SK-N-SH (cell line): ENCODE measurements around the gene PGM5. TPM values are rescaled to one million over a fixed set of nuclear protein-coding genes. Genes with fewer than 3 reads are reported as not detected.

Source experiments
- CTCF ChIA-PET: fragments of 300-600, 350-600 bp; formaldehyde crosslinking; extraction: SDS; loops from one replicate; lab custom pipeline; 2021; lab: Yijun Ruan, JAX
- POLR2A ChIA-PET: fragments of 350-600 bp; sonication (Branson Sonifier 250); formaldehyde crosslinking; extraction: SDS; loops from one replicate; lab custom pipeline; 2020; ENCODE audit warnings: antibody characterized with exemption, inconsistent platforms; lab: Yijun Ruan, JAX
- DNase-seq: peaks from one replicate; pipeline ENCODE4 v3.0.0; 2012
- H2AFZ ChIP-seq: fragments of 200-600 bp; sonication (generic); 2 replicates; pipeline ENCODE4 v1.8.1; 2016; ENCODE audit warnings: antibody characterized with exemption, mild to moderate bottlenecking, low read depth
- H3F3A ChIP-seq: fragments of 200-600 bp; sonication (generic); replicated peaks from 2 replicates; pipeline ENCODE3; 2016; ENCODE audit warnings: antibody characterized with exemption, mild to moderate bottlenecking; ENCODE audit not compliant: insufficient read depth
- H3K27ac ChIP-seq, 2 experiments: fragments of 200-500 bp in 1 of 2; fragments of 200-600 bp in 1 of 2; sonication (Bioruptor generic) in 1 of 2; sonication (generic), shearing (Covaris generic) in 1 of 2; 2 replicates each; pipeline versions ENCODE4 v1.5.1 to v1.6.1; 2014 to 2016; ENCODE audit warnings: low read depth in 2 of 2, inconsistent platforms in 1 of 2, low read length in 1 of 2, mild to moderate bottlenecking in 1 of 2, mixed read lengths in 1 of 2
- H3K27me3 ChIP-seq: fragments of 200-600 bp; sonication (generic), shearing (Covaris generic); 2 replicates; pipeline ENCODE4 v1.6.1; 2016; ENCODE audit warnings: mixed run types; ENCODE audit not compliant: insufficient read depth
- H3K36me3 ChIP-seq, 2 experiments: fragments of 200-500 bp in 1 of 2; fragments of 200-600 bp in 1 of 2; sonication (Bioruptor generic) in 1 of 2; sonication (generic) in 1 of 2; replicated peaks in 1 of 2; 2 replicates each; pipeline versions ENCODE3 to v1.5.1; 2014 to 2016; ENCODE audit warnings: low read length in 1 of 2, mild to moderate bottlenecking in 1 of 2; ENCODE audit not compliant: insufficient read depth in 2 of 2, control insufficient read depth in 1 of 2
- H3K4me1 ChIP-seq, 2 experiments: fragments of 200-500 bp in 1 of 2; fragments of 200-600 bp in 1 of 2; sonication (Bioruptor generic) in 1 of 2; sonication (generic), shearing (Covaris generic) in 1 of 2; 2 replicates each; pipeline versions ENCODE4 v1.5.1 to v1.6.1; 2014 to 2016; ENCODE audit warnings: low read depth in 1 of 2, low read length in 1 of 2, mixed run types in 1 of 2; ENCODE audit not compliant: insufficient read depth in 2 of 2, control insufficient read depth in 1 of 2
- H3K4me2 ChIP-seq: fragments of 200-600 bp; sonication (generic), shearing (Covaris generic); 2 replicates; pipeline ENCODE4 v1.6.1; 2017; ENCODE audit warnings: mixed run types
- H3K4me3 ChIP-seq, 2 experiments: fragments of 200-500 bp in 1 of 2; fragments of 200-600 bp in 1 of 2; sonication (Bioruptor generic) in 1 of 2; sonication (generic), shearing (Covaris generic) in 1 of 2; 2 replicates each; pipeline versions ENCODE4 v1.5.1 to v1.8.1; 2014 to 2016; ENCODE audit warnings: low read depth in 2 of 2, inconsistent platforms in 1 of 2, low read length in 1 of 2, mild to moderate bottlenecking in 1 of 2, mixed read lengths in 1 of 2, moderate library complexity in 1 of 2
- H3K79me2 ChIP-seq: fragments of 200-600 bp; sonication (generic); 2 replicates; pipeline ENCODE4 v1.8.1; 2017; ENCODE audit warnings: mild to moderate bottlenecking; ENCODE audit not compliant: insufficient read depth
- H3K9ac ChIP-seq: fragments of 200-600 bp; sonication (generic); 2 replicates; pipeline ENCODE4 v1.6.1; 2017; ENCODE audit warnings: mixed run types
- H3K9me2 ChIP-seq: fragments of 200-600 bp; sonication (generic); 2 replicates; pipeline ENCODE4 v1.6.1; 2017; ENCODE audit warnings: mixed run types
- H3K9me3 ChIP-seq: fragments of 200-600 bp; sonication (generic); 2 replicates; pipeline ENCODE4 v1.6.1; 2017; ENCODE audit warnings: mixed run types, mild to moderate bottlenecking, moderate library complexity
- H4K20me1 ChIP-seq: fragments of 200-600 bp; sonication (generic); 2 replicates; pipeline ENCODE4 v1.6.1; 2017; ENCODE audit warnings: mild to moderate bottlenecking, mixed run types; ENCODE audit not compliant: insufficient read depth
- CTCF ChIP-seq: fragments of 200-600 bp; sonication (generic); IDR thresholded peaks from 2 replicates; pipeline ENCODE4 v1.6.1; 2017; ENCODE audit warnings: antibody characterized with exemption, mild to moderate bottlenecking, moderate library complexity
- EP300 ChIP-seq, 2 experiments: IDR thresholded peaks; 2 replicates each; pipeline versions ENCODE4 v1.4.0 to v1.6.1; 2012; ENCODE audit warnings: borderline replicate concordance in 1 of 2, low read depth in 1 of 2, low read length in 1 of 2
- FOXM1 ChIP-seq: IDR thresholded peaks from 2 replicates; pipeline ENCODE4 v1.4.0; 2012; ENCODE audit warnings: low read depth, mild to moderate bottlenecking
- MEF2A ChIP-seq: IDR thresholded peaks from 2 replicates; pipeline ENCODE4 v1.4.0; 2012; ENCODE audit warnings: low read depth, borderline replicate concordance
- POLR2AphosphoS5 ChIP-seq: IDR thresholded peaks from 2 replicates; pipeline ENCODE4 v1.6.1; 2012; ENCODE audit warnings: low read depth, low read length
- RAD21 ChIP-seq: IDR thresholded peaks from 2 replicates; pipeline ENCODE4 v1.6.1; 2012; ENCODE audit warnings: mild to moderate bottlenecking, low read length
- RFX5 ChIP-seq: IDR thresholded peaks from 2 replicates; pipeline ENCODE4 v1.6.1; 2012; ENCODE audit warnings: mild to moderate bottlenecking, improper control_type of control experiment, low read length
- RXRA ChIP-seq: IDR thresholded peaks from 2 replicates; pipeline ENCODE4 v1.4.0; 2012; ENCODE audit warnings: low read depth, mild to moderate bottlenecking, borderline replicate concordance
- SIN3A ChIP-seq: IDR thresholded peaks from 2 replicates; pipeline ENCODE4 v1.6.1; 2012; ENCODE audit warnings: low read depth, mild to moderate bottlenecking, low read length, moderate library complexity, borderline replicate concordance
- SMC3 ChIP-seq: IDR thresholded peaks from 2 replicates; pipeline ENCODE4 v1.6.1; 2012; ENCODE audit warnings: low read depth, low read length, improper control_type of control experiment
- TEAD4 ChIP-seq: IDR thresholded peaks from 2 replicates; pipeline ENCODE4 v1.4.0; 2012; ENCODE audit warnings: mild to moderate bottlenecking, borderline replicate concordance; ENCODE audit not compliant: insufficient read depth
- USF1 ChIP-seq: IDR thresholded peaks from 2 replicates; pipeline ENCODE4 v1.4.0; 2012; ENCODE audit warnings: low read depth, borderline replicate concordance
- WGBS: methylation state at CpG from one replicate; pipeline ENCODE4 v1.1.6; 2017; ENCODE audit warnings: low lambda C conversion rate; 5-methylcytosine and 5-hydroxymethylcytosine counted together
- polyA plus RNA-seq, 3 experiments: library from polyadenylated mRNA; depleted of rRNA; stranded (reverse); fragments of >200 nt; gene quantifications; 2 replicates each; pipeline ENCODE4 v1.2.3, GENCODE V29; 2012

The PGM5 gene
- polyA plus RNA-seq, 1 of the 3 experiments (the other 2 are of a cell fraction), result not detected

GRCh38 chr9:68495247-68495646 lies 138.8 kb downstream of the PGM5 start:
- Histone ChIP-seq H3K9me2 (no peaks in the 10 kb centered on the region), H3K9me3 (no peaks in the 10 kb centered on the region), H3K4me1 (no peaks in the 10 kb centered on the region), H3K27ac (no peak overlapping the region), H3K27me3 (no peaks in the 10 kb centered on the region), H3K9ac (no peak overlapping the region), H3K4me3 (no peak overlapping the region), H4K20me1 (no peaks in the 10 kb centered on the region), H3K79me2 (no peaks in the 10 kb centered on the region), H3F3A (no peaks in the 10 kb centered on the region), H3K4me2 (no peak overlapping the region), H2AFZ (no peak overlapping the region), H3K36me3 (no peaks in the 10 kb centered on the region)
- whole genome bisulfite sequencing, result 8% methylated on average over 1 of the region's 1 CpG
- ChIA-PET POLR2A (no interaction called here), CTCF (interaction anchor here (1.3 kb wide), 1 partner anchor 13 kb away, joined by 4 read pairs; no protein-coding TSS in a partner anchor)
- TF ChIP-seq CTCF (no peak), POLR2AphosphoS5 (no peak), RXRA (no peak)
- no peak for DNase-seq

- Histone ChIP-seq H3K9me2 (no peaks in the 10 kb centered on the region), H3K27ac (no peak overlapping the region), H2AFZ (no peak overlapping the region), H3K9me3 (no peaks in the 10 kb centered on the region), H3F3A (no peaks in the 10 kb centered on the region), H3K4me1 (no peaks in the 10 kb centered on the region), H3K79me2 (no peaks in the 10 kb centered on the region), H3K36me3 (no peaks in the 10 kb centered on the region), H3K27me3 (no peaks in the 10 kb centered on the region), H3K4me3 (no peak overlapping the region), H4K20me1 (no peaks in the 10 kb centered on the region), H3K9ac (no peak overlapping the region), H3K4me2 (no peak overlapping the region)
- ChIA-PET CTCF (interaction anchor here (1.3 kb wide), 1 partner anchor 11 kb away, joined by 4 read pairs; no protein-coding TSS in a partner anchor), POLR2A (no interaction called here)
- no peak for DNase-seq
- no peak for TF ChIP-seq USF1
- TF ChIP-seq SIN3A, result no peak
- TF ChIP-seq, all 33 proteins: peak for 0
Observed at GRCh38 chr9:68496356-68496755, 139.9 kb downstream of the PGM5 start.

- H3K4me3 ChIP-seq, result no peak overlapping the region
- H3K27ac ChIP-seq, result no peak overlapping the region
- H3K9me3 ChIP-seq, result no peaks in the 10 kb centered on the region
- TF ChIP-seq RFX5 (no peak), RAD21 (no peak), TEAD4 (no peak), FOXM1 (no peak), MEF2A (no peak), SMC3 (no peak), EP300 (IDR thresholded peaks at IDR 0.05; ENCODE audit: borderline replicate concordance in 1 of 2, low read depth in 1 of 2, low read length in 1 of 2) (no peak), CTCF (no peak)
- no peak overlapping the region for H2AFZ ChIP-seq
- H3K9me2 ChIP-seq, result no peaks in the 10 kb centered on the region
- CTCF ChIA-PET, result no interaction called here
- no peaks in the 10 kb centered on the region for H3F3A ChIP-seq
- no peaks in the 10 kb centered on the region for H3K79me2 ChIP-seq
- no peak overlapping the region for H3K9ac ChIP-seq
- no peaks in the 10 kb centered on the region for H4K20me1 ChIP-seq
- no peak for DNase-seq
- 6% methylated on average over 1 of the region's 1 CpG for WGBS
- H3K27me3 ChIP-seq, result no peaks in the 10 kb centered on the region
- POLR2A ChIA-PET, result no interaction called here
- H3K36me3 ChIP-seq, result no peaks in the 10 kb centered on the region
- H3K4me2 ChIP-seq, result no peak overlapping the region
- H3K4me1 ChIP-seq, result no peaks in the 10 kb centered on the region
Observed at GRCh38 chr9:68497629-68498028, 141.2 kb downstream of the PGM5 start.
